GM21717 (cell line): ENCODE data around the gene CLMP.
A peak's percentile ranks its signal among the peaks of the same experiment; 100 is the strongest.
"Not testable (repeated sequence)": the region's sequence is repeated elsewhere in the genome, so short reads cannot be mapped to it uniquely, and the experiment has no call there.

Experiments
- ATAC-seq: cut with Tn5 transposase; IDR thresholded peaks from one replicate; pipeline ENCODE4 v1.9.1; 2021; ENCODE audit warnings: mild to moderate bottlenecking, moderate library complexity; ENCODE audit not compliant: unreplicated experiment

CLMP gene

GRCh38 chr11:123091506-123091905, 103.5 kb downstream of the CLMP start:
- no peak for ATAC-seq

GRCh38 chr11:123090168-123090567, 104.9 kb downstream of the CLMP start:
- not testable (repeated sequence) for ATAC-seq

GRCh38 chr11:123088896-123089295, 106.2 kb downstream of the CLMP start:
- ATAC-seq, result not testable (repeated sequence)

GRCh38 chr11:123087657-123088056, 107.4 kb downstream of the CLMP start:
- ATAC-seq, result peak; percentile 94

GRCh38 chr11:123086305-123086704, 108.7 kb downstream of the CLMP start:
- ATAC-seq, result no peak

GRCh38 chr11:123085497-123085896, 109.6 kb downstream of the CLMP start:
- no peak for ATAC-seq

- no peak for ATAC-seq
Observed at GRCh38 chr11:123084454-123084853, 110.6 kb downstream of the CLMP start.

GRCh38 chr11:123083623-123084029, 111.4 kb downstream of the CLMP start:
- ATAC-seq, result no peak

GRCh38 chr11:123082977-123083376, 112.1 kb downstream of the CLMP start:
- ATAC-seq, result no peak

GRCh38 chr11:123080015-123080414, 115.0 kb downstream of the CLMP start:
- no peak for ATAC-seq

GRCh38 chr11:123076484-123076883, 118.6 kb downstream of the CLMP start:
- no peak for ATAC-seq

GRCh38 chr11:123073343-123074057, 121.5 kb downstream of the CLMP start:
- no peak for ATAC-seq

- no peak for ATAC-seq
Observed at GRCh38 chr11:123072762-123073161, 122.3 kb downstream of the CLMP start.

GRCh38 chr11:123072332-123072761, 122.7 kb downstream of the CLMP start:
- ATAC-seq, result no peak

GRCh38 chr11:123069908-123070821, 124.9 kb downstream of the CLMP start:
- peak; percentile 47 for ATAC-seq

- no peak for ATAC-seq
Observed at GRCh38 chr11:123065621-123066020, 129.4 kb downstream of the CLMP start.

- ATAC-seq, result no peak
Observed at GRCh38 chr11:123063826-123064657, 131.0 kb downstream of the CLMP start.

- no peak for ATAC-seq
Observed at GRCh38 chr11:123062892-123063825, 131.9 kb downstream of the CLMP start.

- peak; percentile 87 for ATAC-seq
Observed at GRCh38 chr11:123062158-123062891, 132.7 kb downstream of the CLMP start.
